ENCODE data around the gene WDR88.

- TF ChIP-seq POLR2A (IDR thresholded peaks at IDR 0.05) (no peak), CTCF (IDR thresholded peaks at IDR 0.05) (no peak)
Observed at GRCh38 chr19:33201473-33201872, 69.6 kb downstream of the WDR88 start.
